Measurements from ENCODE around the gene PTPN4.

DNA sequence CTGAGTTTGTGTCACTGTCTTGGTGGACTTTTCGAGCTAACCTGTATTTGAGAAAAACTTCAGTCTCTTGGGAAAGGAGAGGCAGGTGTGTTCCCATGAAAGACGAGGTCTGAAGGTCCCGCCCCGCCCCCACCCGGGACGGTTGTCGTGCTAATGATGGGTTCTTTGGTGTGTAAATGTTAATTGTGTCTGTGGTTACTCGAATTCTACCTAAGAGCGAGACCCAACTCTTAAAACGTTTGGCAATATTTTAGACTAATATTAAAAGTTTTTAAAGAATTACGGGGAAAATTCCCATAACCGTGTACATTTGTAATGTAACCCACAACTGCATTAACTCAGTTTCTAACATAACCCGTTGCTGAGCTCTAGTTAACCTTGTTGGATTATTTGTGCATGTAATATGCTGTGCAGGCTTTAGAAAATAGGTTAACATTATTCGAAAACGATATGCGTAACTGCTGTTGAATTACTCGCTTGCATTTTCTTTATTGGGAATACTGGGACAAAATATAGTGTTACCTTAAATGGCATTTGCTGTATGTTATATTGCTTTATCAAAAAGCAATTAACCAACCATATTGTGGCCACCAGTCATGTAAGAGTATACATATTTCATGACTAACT lies 254.0 kb downstream of the PTPN4 start:
- TF ChIP-seq POLR2A (IDR thresholded peaks at IDR 0.05; ENCODE audit: low read length) (no peak), GATA1 (IDR thresholded peaks at IDR 0.05; ENCODE audit: low read depth, low read length) (no peak)

Data from erythroblast (primary cell).